HEK293 (cell line): ENCODE results near the gene SNAP47.
"Not testable (repeated sequence)": the region's sequence is repeated elsewhere in the genome, so short reads cannot be mapped to it uniquely, and the experiment has no call there.

Source experiments
- CTCF ChIA-PET: fragments of 350-600 bp; formaldehyde crosslinking; extraction: SDS; loops from one replicate; lab custom pipeline; 2021; ENCODE audit warnings: antibody characterized with exemption; lab: Yijun Ruan, JAX
- POLR2A ChIA-PET: fragments of 300-600 bp; formaldehyde crosslinking; extraction: SDS; loops from one replicate; lab custom pipeline; 2020; ENCODE audit warnings: antibody characterized with exemption, inconsistent platforms; lab: Yijun Ruan, JAX
- H3K27ac ChIP-seq: fragments of 200-500 bp; sonication (Bioruptor generic); 2 replicates; pipeline ENCODE4 v1.5.1; 2014; ENCODE audit warnings: low read depth, low read length, control low read depth, inconsistent platforms; ENCODE audit errors: extremely low read depth
- H3K36me3 ChIP-seq, 2 experiments: fragments of 200-500 bp in 1 of 2; sonication (Bioruptor generic) in 1 of 2; 1 replicate in 1 of 2; 2 replicates in 1 of 2; pipeline ENCODE4 v1.5.1; 2014 to 2017; ENCODE audit warnings: inconsistent platforms in 2 of 2, low read length in 2 of 2; ENCODE audit not compliant: control insufficient read depth in 2 of 2, insufficient read depth in 1 of 2
- H3K4me1 ChIP-seq: fragments of 200-500 bp; sonication (Bioruptor generic); 2 replicates; pipeline ENCODE4 v1.5.1; 2014; ENCODE audit warnings: mild to moderate bottlenecking, low read length, inconsistent platforms; ENCODE audit not compliant: control insufficient read depth, insufficient read depth
- H3K4me3 ChIP-seq: 2 replicates; pipeline ENCODE4 v1.5.1; 2011; ENCODE audit warnings: low read depth, mild to moderate bottlenecking, control low read depth, low read length, moderate library complexity
- H3K9me3 ChIP-seq: fragments of 200-500 bp; sonication (Bioruptor generic); 2 replicates; pipeline ENCODE4 v1.5.1; 2014; ENCODE audit warnings: low read depth, low read length, inconsistent platforms; ENCODE audit not compliant: control insufficient read depth, insufficient read depth
- RBAK ChIP-seq: fragments of 450-650 bp; formaldehyde crosslinking; IDR thresholded peaks from 2 replicates; pipeline ENCODE4 v1.5.1; 2016; ENCODE audit warnings: missing biosample characterization, missing genetic modification characterization
- ZBTB49 ChIP-seq: fragments of 450-650 bp; formaldehyde crosslinking; IDR thresholded peaks from 2 replicates; pipeline ENCODE4 v1.5.1; 2016; ENCODE audit warnings: missing biosample characterization, missing genetic modification characterization, low read depth
- ZNF157 ChIP-seq: fragments of 450-650 bp; formaldehyde crosslinking; IDR thresholded peaks from 2 replicates; pipeline ENCODE4 v1.5.1; 2016; ENCODE audit warnings: missing biosample characterization, missing genetic modification characterization
- ZNF266 ChIP-seq: fragments of 450-650 bp; formaldehyde crosslinking; IDR thresholded peaks from 2 replicates; pipeline ENCODE4 v1.5.1; 2016; ENCODE audit warnings: missing biosample characterization, missing genetic modification characterization, low read depth
- ZNF274 ChIP-seq, 2 experiments: fragments of 200-500 bp in 1 of 2; fragments of 450-650 bp in 1 of 2; sonication (Bioruptor generic) in 1 of 2; formaldehyde crosslinking in 1 of 2; IDR thresholded peaks; 2 replicates each; pipeline versions ENCODE4 v1.5.1 to v1.6.1; 2014 to 2016; ENCODE audit warnings: borderline replicate concordance in 1 of 2, inconsistent platforms in 1 of 2, low read length in 1 of 2, missing biosample characterization in 1 of 2, missing genetic modification characterization in 1 of 2
- ZNF311 ChIP-seq: fragments of 450-650 bp; formaldehyde crosslinking; IDR thresholded peaks from 2 replicates; pipeline ENCODE4 v1.5.1; 2017; ENCODE audit warnings: missing biosample characterization, missing genetic modification characterization, borderline replicate concordance
- ZNF324 ChIP-seq: fragments of 450-650 bp; formaldehyde crosslinking; IDR thresholded peaks from 2 replicates; pipeline ENCODE4 v1.5.1; 2016; ENCODE audit warnings: missing biosample characterization, missing genetic modification characterization
- ZNF610 ChIP-seq: fragments of 450-650 bp; formaldehyde crosslinking; IDR thresholded peaks from 2 replicates; pipeline ENCODE4 v1.5.1; 2016; ENCODE audit warnings: missing biosample characterization, missing genetic modification characterization, borderline replicate concordance
- ZNF654 ChIP-seq: fragments of 450-650 bp; formaldehyde crosslinking; IDR thresholded peaks from 2 replicates; pipeline ENCODE4 v1.5.1; 2016; ENCODE audit warnings: low read depth, missing biosample characterization, missing genetic modification characterization
- ZNF660 ChIP-seq: fragments of 450-650 bp; IDR thresholded peaks from 2 replicates; pipeline ENCODE4 v1.5.1; 2018; ENCODE audit warnings: missing biosample characterization, mild to moderate bottlenecking, missing genetic modification characterization
- ZNF664 ChIP-seq: fragments of 450-650 bp; formaldehyde crosslinking; IDR thresholded peaks from 2 replicates; pipeline ENCODE4 v1.5.1; 2016; ENCODE audit warnings: missing biosample characterization, missing genetic modification characterization
- ZNF747 ChIP-seq: fragments of 450-650 bp; formaldehyde crosslinking; IDR thresholded peaks from 2 replicates; pipeline ENCODE4 v1.5.1; 2016; ENCODE audit warnings: missing biosample characterization, missing genetic modification characterization
- ZNF776 ChIP-seq: fragments of 450-650 bp; formaldehyde crosslinking; IDR thresholded peaks from 2 replicates; pipeline ENCODE4 v1.5.0; 2017; ENCODE audit warnings: missing biosample characterization, missing genetic modification characterization, borderline replicate concordance
- ZNF843 ChIP-seq: fragments of 450-650 bp; formaldehyde crosslinking; IDR thresholded peaks from 2 replicates; pipeline ENCODE4 v1.5.1; 2016; ENCODE audit warnings: missing biosample characterization, missing genetic modification characterization
- TF ChIP-seq, protein P1 (sequence below): fragments of 450-650 bp; formaldehyde crosslinking; IDR thresholded peaks from 2 replicates; pipeline ENCODE4 v1.5.1; 2016; ENCODE audit warnings: missing biosample characterization, missing genetic modification characterization
- TF ChIP-seq, protein P2 (sequence below): fragments of 450-650 bp; formaldehyde crosslinking; IDR thresholded peaks from 2 replicates; pipeline ENCODE4 v1.5.1; 2016; ENCODE audit warnings: missing biosample characterization, missing genetic modification characterization

SNAP47 gene

DNA sequence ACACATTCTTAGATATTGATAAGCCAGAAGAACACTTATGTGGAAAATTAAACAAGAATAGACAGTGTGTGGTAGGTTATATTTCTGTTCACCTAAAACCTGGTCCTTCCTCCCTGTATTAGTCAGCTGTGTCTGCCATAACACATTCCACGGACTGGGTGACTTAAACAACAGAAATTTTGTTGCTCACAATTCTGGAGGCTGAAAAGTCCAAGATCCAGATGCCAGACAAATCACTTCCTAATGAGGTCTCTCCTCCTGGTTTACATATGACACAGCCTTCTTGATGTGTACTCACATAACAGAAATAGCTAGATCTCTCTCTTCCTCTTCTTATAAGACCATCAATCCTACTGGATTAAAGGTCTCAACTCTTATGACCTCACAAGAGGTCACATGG is 25.8 kb upstream of the SNAP47 start (continued):
- TF ChIP-seq ZBTB49 (tag by site-specific recombination) (no peak), ZNF664 (tag by site-specific recombination) (no peak)
- TF ChIP-seq, protein P1, sequence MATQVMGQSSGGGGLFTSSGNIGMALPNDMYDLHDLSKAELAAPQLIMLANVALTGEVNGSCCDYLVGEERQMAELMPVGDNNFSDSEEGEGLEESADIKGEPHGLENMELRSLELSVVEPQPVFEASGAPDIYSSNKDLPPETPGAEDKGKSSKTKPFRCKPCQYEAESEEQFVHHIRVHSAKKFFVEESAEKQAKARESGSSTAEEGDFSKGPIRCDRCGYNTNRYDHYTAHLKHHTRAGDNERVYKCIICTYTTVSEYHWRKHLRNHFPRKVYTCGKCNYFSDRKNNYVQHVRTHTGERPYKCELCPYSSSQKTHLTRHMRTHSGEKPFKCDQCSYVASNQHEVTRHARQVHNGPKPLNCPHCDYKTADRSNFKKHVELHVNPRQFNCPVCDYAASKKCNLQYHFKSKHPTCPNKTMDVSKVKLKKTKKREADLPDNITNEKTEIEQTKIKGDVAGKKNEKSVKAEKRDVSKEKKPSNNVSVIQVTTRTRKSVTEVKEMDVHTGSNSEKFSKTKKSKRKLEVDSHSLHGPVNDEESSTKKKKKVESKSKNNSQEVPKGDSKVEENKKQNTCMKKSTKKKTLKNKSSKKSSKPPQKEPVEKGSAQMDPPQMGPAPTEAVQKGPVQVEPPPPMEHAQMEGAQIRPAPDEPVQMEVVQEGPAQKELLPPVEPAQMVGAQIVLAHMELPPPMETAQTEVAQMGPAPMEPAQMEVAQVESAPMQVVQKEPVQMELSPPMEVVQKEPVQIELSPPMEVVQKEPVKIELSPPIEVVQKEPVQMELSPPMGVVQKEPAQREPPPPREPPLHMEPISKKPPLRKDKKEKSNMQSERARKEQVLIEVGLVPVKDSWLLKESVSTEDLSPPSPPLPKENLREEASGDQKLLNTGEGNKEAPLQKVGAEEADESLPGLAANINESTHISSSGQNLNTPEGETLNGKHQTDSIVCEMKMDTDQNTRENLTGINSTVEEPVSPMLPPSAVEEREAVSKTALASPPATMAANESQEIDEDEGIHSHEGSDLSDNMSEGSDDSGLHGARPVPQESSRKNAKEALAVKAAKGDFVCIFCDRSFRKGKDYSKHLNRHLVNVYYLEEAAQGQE (tag by site-specific recombination): no peak

- POLR2A ChIA-PET, H3K9me3 ChIP-seq, H3K4me3 ChIP-seq, H3K36me3 ChIP-seq, H3K27ac ChIP-seq, H3K4me1 ChIP-seq: not testable (repeated sequence)
- CTCF ChIA-PET: interaction anchor here (1.6 kb wide), 1 partner anchor 19 kb away, joined by 3 read pairs; no protein-coding TSS in a partner anchor
Measured at GRCh38 chr1:227710474-227710873, 24.8 kb upstream of the SNAP47 start.

DNA sequence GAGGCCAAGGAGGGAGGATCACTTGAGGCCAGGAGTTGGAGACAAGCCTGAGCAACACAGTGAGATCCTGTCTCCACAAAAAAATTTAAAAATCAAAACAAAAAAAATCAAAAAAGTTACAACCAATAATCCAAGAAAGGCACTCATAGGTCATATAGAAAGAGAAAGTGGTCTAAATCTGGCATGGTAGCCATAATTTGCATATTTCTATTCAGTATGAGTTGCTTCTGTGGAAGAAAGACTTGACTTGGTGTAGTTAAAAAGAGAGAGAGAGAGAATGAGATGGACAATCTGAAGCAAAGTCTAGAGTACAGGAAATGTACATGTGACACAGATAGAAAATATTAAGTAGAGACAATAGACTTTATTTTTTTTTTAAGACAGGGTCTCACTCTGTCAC is 22.6 kb upstream of the SNAP47 start:
- Histone ChIP-seq H3K4me1 (no peaks in the 10 kb centered on the region), H3K9me3 (no peaks in the 10 kb centered on the region; the same call in 1 of the 2 replicates), H3K4me3 (no peak overlapping the region), H3K27ac (no peak overlapping the region), H3K36me3 (no peaks in the 10 kb centered on the region)
- ChIA-PET CTCF (interaction anchor here (0.6 kb wide), 1 partner anchor 25 kb away, joined by 3 read pairs; no protein-coding TSS in a partner anchor), POLR2A (no interaction called here)
- TF ChIP-seq ZNF324: no peak
- TF ChIP-seq, protein P2, sequence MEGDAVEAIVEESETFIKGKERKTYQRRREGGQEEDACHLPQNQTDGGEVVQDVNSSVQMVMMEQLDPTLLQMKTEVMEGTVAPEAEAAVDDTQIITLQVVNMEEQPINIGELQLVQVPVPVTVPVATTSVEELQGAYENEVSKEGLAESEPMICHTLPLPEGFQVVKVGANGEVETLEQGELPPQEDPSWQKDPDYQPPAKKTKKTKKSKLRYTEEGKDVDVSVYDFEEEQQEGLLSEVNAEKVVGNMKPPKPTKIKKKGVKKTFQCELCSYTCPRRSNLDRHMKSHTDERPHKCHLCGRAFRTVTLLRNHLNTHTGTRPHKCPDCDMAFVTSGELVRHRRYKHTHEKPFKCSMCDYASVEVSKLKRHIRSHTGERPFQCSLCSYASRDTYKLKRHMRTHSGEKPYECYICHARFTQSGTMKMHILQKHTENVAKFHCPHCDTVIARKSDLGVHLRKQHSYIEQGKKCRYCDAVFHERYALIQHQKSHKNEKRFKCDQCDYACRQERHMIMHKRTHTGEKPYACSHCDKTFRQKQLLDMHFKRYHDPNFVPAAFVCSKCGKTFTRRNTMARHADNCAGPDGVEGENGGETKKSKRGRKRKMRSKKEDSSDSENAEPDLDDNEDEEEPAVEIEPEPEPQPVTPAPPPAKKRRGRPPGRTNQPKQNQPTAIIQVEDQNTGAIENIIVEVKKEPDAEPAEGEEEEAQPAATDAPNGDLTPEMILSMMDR (tag by site-specific recombination): no peak
- no peak for TF ChIP-seq ZNF747 (tag by site-specific recombination)
- TF ChIP-seq ZNF660 (tag by site-specific recombination): no peak
- TF ChIP-seq RBAK (tag by site-specific recombination): no peak
- no peak for TF ChIP-seq ZNF157
- TF ChIP-seq ZNF311 (tag by site-specific recombination): no peak

DNA sequence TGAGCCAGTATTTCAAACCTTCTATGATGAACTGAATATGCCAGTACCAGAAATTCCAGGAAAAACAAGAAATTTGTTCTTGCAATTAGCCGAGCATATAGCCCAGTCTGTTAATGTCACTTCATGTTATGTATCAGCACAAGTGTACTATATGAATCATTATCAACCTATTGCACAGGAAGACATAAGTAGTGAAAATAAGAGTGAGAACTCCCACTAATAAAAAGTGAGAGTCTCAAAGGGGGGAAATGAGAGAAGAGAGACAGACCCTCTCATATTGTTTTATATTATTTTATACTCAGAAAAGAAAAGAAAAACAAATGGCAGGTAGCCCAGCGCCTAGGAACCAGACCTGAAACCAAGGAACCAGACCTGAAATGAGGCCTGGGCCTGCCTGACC is 16.3 kb upstream of the SNAP47 start:
- H3K4me1 ChIP-seq: no peaks in the 10 kb centered on the region
- ChIA-PET CTCF (no interaction called here), POLR2A (no interaction called here)
- peaks cover 4% of the 10 kb centered on the region; the same call in 1 of the 2 replicates for H3K9me3 ChIP-seq
- H3K27ac ChIP-seq: no peak overlapping the region
- no peak for TF ChIP-seq ZNF610 (tag by site-specific recombination)
- TF ChIP-seq ZNF266 (tag by site-specific recombination): no peak
- no peak for TF ChIP-seq ZNF654 (tag by site-specific recombination)
- TF ChIP-seq ZNF776 (tag by site-specific recombination): no peak
- TF ChIP-seq ZNF274 (IDR thresholded peaks at IDR 0.05; ENCODE audit: low read length): no peak
- peak; percentile 69; the same call in 1 of the 2 replicates for TF ChIP-seq ZNF274 (tag by site-specific recombination; IDR thresholded peaks at IDR 0.05; ENCODE audit: borderline replicate concordance)
- TF ChIP-seq ZNF843 (tag by site-specific recombination): no peak
- H3K36me3 ChIP-seq: no peaks in the 10 kb centered on the region
- no peak overlapping the region for H3K4me3 ChIP-seq
